Sigmoid colon (tissue), 7 donors: ENCODE results near the gene PTPRB. TPM values are rescaled to one million over a fixed set of nuclear protein-coding genes. Genes with fewer than 3 reads are reported as not detected.

Source experiments
- DNase-seq: peaks from one replicate; pipeline ENCODE4 v3.0.0-alpha.2; 2019
- H3K27ac ChIP-seq, 4 donors: fragments of 200-600 bp; sonication (generic); one replicate each; pipeline ENCODE4 v1.5.1; 2016 to 2019; ENCODE audit warnings: mild to moderate bottlenecking in 1 of 4
- H3K27me3 ChIP-seq, 3 donors: fragments of 200-600 bp; sonication (generic); one replicate each; pipeline ENCODE4 v1.5.1; 2019; ENCODE audit warnings: mild to moderate bottlenecking in 1 of 3
- H3K36me3 ChIP-seq, 4 donors: fragments of 200-600 bp; sonication (generic); one replicate each; pipeline ENCODE4 v1.5.1; 2016 to 2019
- H3K4me1 ChIP-seq, 4 donors: fragments of 200-600 bp; sonication (generic); one replicate each; pipeline ENCODE4 v1.5.1; 2017 to 2019
- H3K4me3 ChIP-seq, 4 donors: fragments of 200-600 bp; sonication (generic); one replicate each; pipeline ENCODE4 v1.5.1; 2017 to 2019; ENCODE audit warnings: mild to moderate bottlenecking in 2 of 4, moderate library complexity in 1 of 4
- H3K9me3 ChIP-seq, 4 donors: fragments of 200-600 bp in 3 of 4; sonication (generic) in 3 of 4; one replicate each; pipeline versions ENCODE4 v1.5.1 to v1.6.1; 2013 to 2019
- EP300 ChIP-seq, 4 donors: sonication (generic); formaldehyde crosslinking; IDR thresholded peaks; one replicate each; pipeline ENCODE4 v1.6.1; 2017; ENCODE audit warnings: antibody characterized with exemption in 4 of 4
- POLR2A ChIP-seq, 2 donors: fragments of 450-650 bp; IDR thresholded peaks; one replicate each; pipeline ENCODE4 v1.6.1; 2016; ENCODE audit warnings: antibody characterized with exemption in 2 of 2, mild to moderate bottlenecking in 2 of 2, moderate library complexity in 2 of 2
- POLR2AphosphoS5 ChIP-seq, 4 donors: sonication (generic); formaldehyde crosslinking; IDR thresholded peaks; one replicate each; pipeline ENCODE4 v1.6.1; 2017; ENCODE audit warnings: antibody characterized with exemption in 4 of 4
- WGBS, 2 donors: extraction: QIAGEN DNeasy Blood & Tissue Kit; methylation state at CpG; one replicate each; pipeline ENCODE4 v1.1.7; 2013; 5-methylcytosine and 5-hydroxymethylcytosine counted together
- intact Hi-C: fragments of 100-400 bp; cut with DNase I; formaldehyde crosslinking; loops from one replicate; pipeline ENCODE4 v1.15.1; 2023
- polyA plus RNA-seq, 3 donors: library from polyadenylated mRNA; stranded (reverse); fragments of 200-250 nt; gene quantifications; one replicate each; pipeline ENCODE4 v1.2.3, GENCODE V29; 2013
- total RNA-seq, 4 donors: library from RNA; depleted of rRNA; stranded (reverse); fragments of >200 nt; gene quantifications; one replicate each; pipeline ENCODE4 v1.1.0, GENCODE V29; 2016
- TF ChIP-seq, protein P1 (sequence below), 4 experiments: fragments of 450-650 bp in 3 of 4; fragments of 200-600 bp in 1 of 4; IDR thresholded peaks; one replicate each; pipeline ENCODE4 v1.5.1; 2016 to 2019; ENCODE audit warnings: antibody characterized with exemption in 4 of 4, mild to moderate bottlenecking in 3 of 4, moderate library complexity in 2 of 4
- donor health status: healthy with polysubstance abuse.
- donor health status: Bipolar disorder and iron deficiency.
- donor health status: healthy.

The PTPRB gene
- total and polyA plus RNA-seq, 7 donors, result 1.6 to 31.9 (median 15.8) TPM

DNA sequence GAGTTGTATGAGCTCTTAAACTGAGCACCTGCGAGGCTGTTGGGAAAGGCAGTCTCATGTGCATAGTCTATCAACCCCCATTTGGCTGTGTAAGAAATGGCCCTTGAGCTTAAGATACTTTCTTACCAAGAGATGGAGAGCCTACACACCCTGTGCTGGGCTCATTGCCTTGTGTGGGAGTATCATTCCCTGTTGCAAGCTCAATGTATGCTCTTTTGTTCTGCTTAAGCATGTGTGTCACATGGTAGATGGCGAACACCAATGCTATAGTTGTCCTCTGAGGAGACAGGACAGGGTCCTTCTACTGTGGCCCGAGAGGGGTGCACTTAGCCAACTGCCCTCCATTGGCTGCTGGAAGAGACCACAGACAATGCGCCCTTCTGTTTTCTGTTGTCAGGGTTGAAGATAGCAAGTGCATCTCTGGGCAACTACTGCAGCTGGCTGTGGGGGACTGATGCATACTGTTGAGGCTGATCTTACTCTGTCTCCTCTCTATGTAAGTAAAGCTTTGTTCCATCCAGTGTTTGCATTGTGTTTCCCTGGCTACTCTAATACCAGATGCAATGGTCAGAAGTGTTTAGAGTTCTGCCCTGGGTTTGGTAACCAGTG, 79.5 kb downstream of the PTPRB start:
- TF ChIP-seq POLR2A (IDR thresholded peaks at IDR 0.05) (no peak), POLR2AphosphoS5 (IDR thresholded peaks at IDR 0.05) (no peak), EP300 (IDR thresholded peaks at IDR 0.05) (no peak)
- TF ChIP-seq, protein P1, sequence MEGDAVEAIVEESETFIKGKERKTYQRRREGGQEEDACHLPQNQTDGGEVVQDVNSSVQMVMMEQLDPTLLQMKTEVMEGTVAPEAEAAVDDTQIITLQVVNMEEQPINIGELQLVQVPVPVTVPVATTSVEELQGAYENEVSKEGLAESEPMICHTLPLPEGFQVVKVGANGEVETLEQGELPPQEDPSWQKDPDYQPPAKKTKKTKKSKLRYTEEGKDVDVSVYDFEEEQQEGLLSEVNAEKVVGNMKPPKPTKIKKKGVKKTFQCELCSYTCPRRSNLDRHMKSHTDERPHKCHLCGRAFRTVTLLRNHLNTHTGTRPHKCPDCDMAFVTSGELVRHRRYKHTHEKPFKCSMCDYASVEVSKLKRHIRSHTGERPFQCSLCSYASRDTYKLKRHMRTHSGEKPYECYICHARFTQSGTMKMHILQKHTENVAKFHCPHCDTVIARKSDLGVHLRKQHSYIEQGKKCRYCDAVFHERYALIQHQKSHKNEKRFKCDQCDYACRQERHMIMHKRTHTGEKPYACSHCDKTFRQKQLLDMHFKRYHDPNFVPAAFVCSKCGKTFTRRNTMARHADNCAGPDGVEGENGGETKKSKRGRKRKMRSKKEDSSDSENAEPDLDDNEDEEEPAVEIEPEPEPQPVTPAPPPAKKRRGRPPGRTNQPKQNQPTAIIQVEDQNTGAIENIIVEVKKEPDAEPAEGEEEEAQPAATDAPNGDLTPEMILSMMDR (IDR thresholded peaks at IDR 0.05), result no peak
- WGBS, 2 donors, result 96 to 97% methylated on average over 4 of the region's 4 CpGs

DNA sequence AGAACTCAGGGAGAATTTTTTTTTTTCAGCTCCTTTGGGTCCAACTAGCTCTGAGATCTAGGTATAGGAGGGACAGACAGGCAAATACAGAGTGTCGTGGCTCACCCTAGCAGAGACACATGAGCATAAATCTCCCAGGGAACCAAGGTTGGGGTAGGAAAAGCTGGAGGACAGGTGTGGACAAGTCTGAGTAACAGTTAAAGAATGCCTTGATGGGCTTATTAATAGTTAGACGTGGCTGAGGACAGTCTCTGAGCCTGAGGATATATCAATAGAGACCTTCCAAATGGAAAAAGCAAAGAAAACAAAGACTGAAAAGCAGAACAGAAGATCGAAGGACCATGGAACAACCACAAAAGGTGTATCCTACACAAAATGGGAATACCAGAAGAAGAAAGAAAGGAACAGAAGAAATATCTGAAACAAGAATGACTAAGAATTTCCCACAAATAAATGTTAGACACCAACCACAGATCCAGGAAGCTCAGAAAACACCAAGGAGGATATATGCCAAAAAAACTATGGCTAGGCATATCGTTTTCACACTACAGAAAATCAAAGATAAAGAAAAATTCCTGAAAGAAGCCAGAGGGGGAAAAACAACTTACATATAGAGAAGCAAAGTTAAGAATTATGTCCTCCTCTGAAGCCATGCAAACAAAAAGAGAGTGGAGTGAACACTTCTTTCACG, 80.9 kb downstream of the PTPRB start:
- Histone ChIP-seq H3K4me3 (no peak overlapping the region), H3K9me3 (no peaks in the 10 kb centered on the region), H3K27me3 (no peaks in the 10 kb centered on the region), H3K27ac (no peak overlapping the region), H3K36me3 (no peaks in the 10 kb centered on the region), H3K4me1 (no peaks in the 10 kb centered on the region)
- DNase-seq, result no peak
- no peak for TF ChIP-seq EP300 (IDR thresholded peaks at IDR 0.05)
- TF ChIP-seq, protein P1 (IDR thresholded peaks at IDR 0.05), result no peak
- WGBS, 2 donors, result 88 to 89% methylated on average over 5 of the region's 5 CpGs
- intact Hi-C loops, result no loop called here

More for the DNA sequence above, 79.5 kb downstream of the PTPRB start:
- H3K36me3 ChIP-seq, result no peaks in the 10 kb centered on the region
- no peak overlapping the region for H3K4me3 ChIP-seq
- intact Hi-C loops, result no loop called here
- H3K9me3 ChIP-seq, result no peaks in the 10 kb centered on the region
- no peak overlapping the region for H3K27ac ChIP-seq
- H3K27me3 ChIP-seq, result no peaks in the 10 kb centered on the region
- no peaks in the 10 kb centered on the region for H3K4me1 ChIP-seq
- DNase-seq, result no peak

DNA sequence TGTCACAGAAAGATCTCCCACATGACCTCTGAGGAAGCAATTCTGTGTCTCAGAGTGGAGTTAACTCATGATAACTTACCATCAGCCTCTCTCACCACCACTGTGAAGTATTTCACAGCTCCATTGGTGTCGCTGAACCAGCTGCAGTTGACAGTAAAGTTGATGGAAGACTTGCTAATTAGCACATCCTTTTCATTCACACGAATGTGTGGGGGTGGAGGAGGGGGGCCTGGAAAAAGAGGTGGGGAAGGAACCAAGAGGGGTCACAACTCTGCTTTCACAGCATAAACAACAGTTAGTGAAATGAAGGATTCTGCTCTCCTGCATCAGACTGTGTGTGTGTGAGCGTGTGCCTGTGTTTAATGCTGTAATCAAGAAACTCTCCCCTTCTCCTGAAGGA, 82.1 kb downstream of the PTPRB start:
- no peak overlapping the region for H3K27ac ChIP-seq
- H3K4me3 ChIP-seq, result no peak overlapping the region
- TF ChIP-seq POLR2AphosphoS5 (IDR thresholded peaks at IDR 0.05), result no peak
- TF ChIP-seq, protein P1 (IDR thresholded peaks at IDR 0.05), result no peak
- H3K9me3 ChIP-seq, result no peaks in the 10 kb centered on the region
- H3K36me3 ChIP-seq, result no peaks in the 10 kb centered on the region
- no peaks in the 10 kb centered on the region for H3K27me3 ChIP-seq
- 68 to 87% methylated on average over 3 of the region's 3 CpGs for WGBS, 2 donors
- DNase-seq, result no peak
- no peaks in the 10 kb centered on the region for H3K4me1 ChIP-seq
- intact Hi-C loops, result no loop called here

DNA sequence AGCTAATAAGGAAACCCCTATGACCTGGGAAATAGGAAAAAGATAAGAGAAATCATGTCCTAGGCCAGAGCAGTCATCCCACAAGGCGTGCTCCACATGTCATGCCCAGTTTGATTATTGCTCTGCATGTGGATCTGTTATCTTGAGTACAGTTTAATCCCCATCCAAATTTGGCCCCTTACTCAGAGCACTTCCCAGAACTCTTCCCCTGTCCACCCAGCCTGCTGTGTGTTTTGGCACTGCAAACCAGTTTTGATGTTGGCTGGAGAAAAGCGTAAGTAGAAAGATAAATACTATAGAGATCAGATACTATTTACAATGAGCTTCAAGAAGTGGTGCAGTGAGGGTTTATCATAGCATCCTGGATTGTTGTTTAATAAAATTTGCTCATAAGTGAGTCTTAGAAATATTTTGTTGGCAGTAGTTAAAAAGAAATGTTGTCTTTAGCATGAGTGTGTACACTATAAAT, 83.8 kb downstream of the PTPRB start:
- Histone ChIP-seq H3K4me1 (no peaks in the 10 kb centered on the region), H3K9me3 (no peaks in the 10 kb centered on the region), H3K4me3 (no peak overlapping the region), H3K27me3 (no peaks in the 10 kb centered on the region), H3K36me3 (no peaks in the 10 kb centered on the region), H3K27ac (no peak overlapping the region)
- TF ChIP-seq POLR2AphosphoS5 (IDR thresholded peaks at IDR 0.05) (no peak), EP300 (IDR thresholded peaks at IDR 0.05) (no peak), POLR2A (IDR thresholded peaks at IDR 0.05) (no peak)
- TF ChIP-seq, protein P1 (IDR thresholded peaks at IDR 0.05), result no peak
- no peak for DNase-seq
- intact Hi-C loops, result no loop called here
- WGBS, 2 donors, result 75 to 92% methylated on average over 2 of the region's 2 CpGs
